WTC11 (cell line): ENCODE data around the gene FCSK.

ENCODE experiments used
- CTCF ChIP-seq: fragments of 200-600 bp; IDR thresholded peaks from 2 replicates; pipeline ENCODE4 v1.8.0; 2022; ENCODE audit warnings: antibody characterized with exemption
- HMGXB4 ChIP-seq: sonication (generic); formaldehyde crosslinking; IDR thresholded peaks from 2 replicates; pipeline ENCODE4 v1.8.1; 2023; ENCODE audit warnings: mild to moderate bottlenecking, moderate library complexity, missing genetic modification reagents
- JUN ChIP-seq: sonication (generic); formaldehyde crosslinking; IDR thresholded peaks from 2 replicates; pipeline ENCODE4 v1.8.0; 2023; ENCODE audit warnings: mild to moderate bottlenecking, missing genetic modification reagents
- MAX ChIP-seq: sonication (generic); formaldehyde crosslinking; IDR thresholded peaks from 2 replicates; pipeline ENCODE4 v1.8.0; 2022; ENCODE audit warnings: mild to moderate bottlenecking, missing genetic modification reagents
- SP1 ChIP-seq: sonication (generic); formaldehyde crosslinking; conservative IDR thresholded peaks from 2 replicates; pipeline ENCODE4 v1.8.1; 2022; ENCODE audit warnings: missing genetic modification reagents
- ZNF512 ChIP-seq: sonication (generic); formaldehyde crosslinking; IDR thresholded peaks from 2 replicates; pipeline ENCODE4 v1.8.1; 2022; ENCODE audit warnings: missing genetic modification reagents, borderline replicate concordance

- no peak for TF ChIP-seq CTCF
- TF ChIP-seq ZNF512 (CRISPR knock-in tag), result no peak
- TF ChIP-seq MAX (CRISPR knock-in tag), result no peak
- no peak for TF ChIP-seq SP1 (CRISPR knock-in tag)
- TF ChIP-seq HMGXB4 (CRISPR knock-in tag), result no peak
- TF ChIP-seq JUN, result no peak
Observed at GRCh38 chr16:70520612-70521297, 66.4 kb downstream of the FCSK start.
